Smooth muscle cell (in vitro differentiated cells): Measurements from ENCODE around the gene SKAP1. TPM values are rescaled to one million over a fixed set of nuclear protein-coding genes. Genes with fewer than 3 reads are reported as not detected.

Experiments used
- DNase-seq: peaks from one replicate; lab custom pipeline; 2025; ENCODE audit not compliant: unreplicated experiment; lab: John Stamatoyannopoulos, UW
- H2AFZ ChIP-seq: fragments of 200-600 bp; sonication (generic); 2 replicates; pipeline ENCODE4 v1.6.0; 2016; ENCODE audit warnings: antibody characterized with exemption, low read depth, mild to moderate bottlenecking
- H3F3A ChIP-seq: fragments of 200-600 bp; sonication (generic); 2 replicates; pipeline ENCODE4 v1.6.0; 2017; ENCODE audit warnings: antibody characterized with exemption, low read depth
- H3K27ac ChIP-seq: fragments of 200-600 bp; sonication (generic); 2 replicates; pipeline ENCODE4 v1.5.1; 2016; ENCODE audit warnings: low read depth, mild to moderate bottlenecking
- H3K27me3 ChIP-seq: fragments of 200-600 bp; sonication (generic); 2 replicates; pipeline ENCODE4 v1.6.1; 2016; ENCODE audit warnings: low read depth, mild to moderate bottlenecking
- H3K36me3 ChIP-seq: fragments of 200-600 bp; sonication (generic); 2 replicates; pipeline ENCODE4 v1.5.1; 2016; ENCODE audit warnings: low read depth
- H3K4me1 ChIP-seq: fragments of 200-600 bp; sonication (generic); 2 replicates; pipeline ENCODE4 v1.5.1; 2016; ENCODE audit warnings: low read depth
- H3K4me2 ChIP-seq: fragments of 200-600 bp; sonication (generic); 2 replicates; pipeline ENCODE4 v1.6.0; 2016; ENCODE audit warnings: mild to moderate bottlenecking
- H3K4me3 ChIP-seq: fragments of 200-600 bp; sonication (generic); 2 replicates; pipeline ENCODE4 v1.5.1; 2016; ENCODE audit warnings: mild to moderate bottlenecking
- H3K79me2 ChIP-seq: fragments of 200-600 bp; sonication (generic); 2 replicates; pipeline ENCODE4 v1.6.0; 2016; ENCODE audit warnings: low read depth, mild to moderate bottlenecking
- H3K9ac ChIP-seq: fragments of 200-600 bp; sonication (generic); 2 replicates; pipeline ENCODE4 v1.6.0; 2016; ENCODE audit warnings: low read depth
- H3K9me3 ChIP-seq: fragments of 200-600 bp; sonication (generic); replicated peaks from 2 replicates; pipeline ENCODE4 v1.5.1; 2016; ENCODE audit warnings: low read depth
- H4K20me1 ChIP-seq: fragments of 200-600 bp; sonication (generic); 2 replicates; pipeline ENCODE4 v1.6.0; 2016; ENCODE audit warnings: low read depth
- WGBS: methylation state at CpG from one replicate; pipeline ENCODE4 v1.1.7; 2016; ENCODE audit warnings: low lambda C conversion rate; 5-methylcytosine and 5-hydroxymethylcytosine counted together
- polyA plus RNA-seq: library from polyadenylated mRNA; unstranded; fragments of >200 nt; fragmentation: Nextera tagmentation; extraction: Ambion mirVana; gene quantifications from 2 replicates; pipeline ENCODE4 v1.2.1, GENCODE V29; 2016
- total RNA-seq: library from RNA; depleted of rRNA; stranded (reverse); fragments of >200 nt; gene quantifications from 2 replicates; pipeline ENCODE4 v1.2.3, GENCODE V29; 2014
- TF ChIP-seq, protein P1 (sequence below): fragments of 200-600 bp; sonication (generic); IDR thresholded peaks from 2 replicates; pipeline ENCODE4 v1.5.1; 2017; ENCODE audit warnings: borderline replicate concordance, mild to moderate bottlenecking, antibody characterized with exemption; ENCODE audit not compliant: insufficient read depth, poor library complexity, severe bottlenecking

SKAP1 gene
- total and polyA plus RNA-seq, 2 experiments from 2014 or later, result not detected

DNA sequence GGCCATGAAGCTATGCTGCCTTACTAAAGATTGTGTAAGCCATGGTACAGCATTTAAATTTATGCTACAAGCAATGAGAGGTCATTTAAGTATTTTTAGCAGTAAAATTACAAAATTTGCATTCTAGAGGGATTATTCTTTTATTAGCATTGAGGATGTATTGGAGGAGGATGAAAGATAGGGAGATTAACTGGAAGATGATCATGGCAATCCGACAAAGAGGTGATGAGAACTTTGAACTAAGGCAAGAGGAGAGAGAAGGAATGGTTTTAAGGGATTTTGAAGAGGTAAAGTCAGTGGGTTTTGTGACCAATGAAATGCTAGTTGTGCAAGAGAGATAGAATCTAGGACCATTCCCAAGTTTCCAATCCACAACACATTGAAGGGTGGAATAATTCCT, 192.6 kb downstream of the SKAP1 start:
- no peaks in the 10 kb centered on the region for H4K20me1 ChIP-seq
- TF ChIP-seq, protein P1, sequence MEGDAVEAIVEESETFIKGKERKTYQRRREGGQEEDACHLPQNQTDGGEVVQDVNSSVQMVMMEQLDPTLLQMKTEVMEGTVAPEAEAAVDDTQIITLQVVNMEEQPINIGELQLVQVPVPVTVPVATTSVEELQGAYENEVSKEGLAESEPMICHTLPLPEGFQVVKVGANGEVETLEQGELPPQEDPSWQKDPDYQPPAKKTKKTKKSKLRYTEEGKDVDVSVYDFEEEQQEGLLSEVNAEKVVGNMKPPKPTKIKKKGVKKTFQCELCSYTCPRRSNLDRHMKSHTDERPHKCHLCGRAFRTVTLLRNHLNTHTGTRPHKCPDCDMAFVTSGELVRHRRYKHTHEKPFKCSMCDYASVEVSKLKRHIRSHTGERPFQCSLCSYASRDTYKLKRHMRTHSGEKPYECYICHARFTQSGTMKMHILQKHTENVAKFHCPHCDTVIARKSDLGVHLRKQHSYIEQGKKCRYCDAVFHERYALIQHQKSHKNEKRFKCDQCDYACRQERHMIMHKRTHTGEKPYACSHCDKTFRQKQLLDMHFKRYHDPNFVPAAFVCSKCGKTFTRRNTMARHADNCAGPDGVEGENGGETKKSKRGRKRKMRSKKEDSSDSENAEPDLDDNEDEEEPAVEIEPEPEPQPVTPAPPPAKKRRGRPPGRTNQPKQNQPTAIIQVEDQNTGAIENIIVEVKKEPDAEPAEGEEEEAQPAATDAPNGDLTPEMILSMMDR, result no peak
- no peaks in the 10 kb centered on the region for H3K36me3 ChIP-seq
- H3K4me2 ChIP-seq, result no peak overlapping the region
- no peak overlapping the region for H3K27ac ChIP-seq
- no peak overlapping the region for H3K9ac ChIP-seq
- no peak overlapping the region for H2AFZ ChIP-seq
- no peaks in the 10 kb centered on the region for H3K79me2 ChIP-seq
- H3F3A ChIP-seq, result no peaks in the 10 kb centered on the region
- 89% methylated on average over 1 of the region's 1 CpG for WGBS
- H3K9me3 ChIP-seq, result no peaks in the 10 kb centered on the region
- H3K27me3 ChIP-seq, result peaks cover 4% of the 10 kb centered on the region
- H3K4me3 ChIP-seq, result no peak overlapping the region
- DNase-seq, result no peak
- H3K4me1 ChIP-seq, result peaks cover 3% of the 10 kb centered on the region

DNA sequence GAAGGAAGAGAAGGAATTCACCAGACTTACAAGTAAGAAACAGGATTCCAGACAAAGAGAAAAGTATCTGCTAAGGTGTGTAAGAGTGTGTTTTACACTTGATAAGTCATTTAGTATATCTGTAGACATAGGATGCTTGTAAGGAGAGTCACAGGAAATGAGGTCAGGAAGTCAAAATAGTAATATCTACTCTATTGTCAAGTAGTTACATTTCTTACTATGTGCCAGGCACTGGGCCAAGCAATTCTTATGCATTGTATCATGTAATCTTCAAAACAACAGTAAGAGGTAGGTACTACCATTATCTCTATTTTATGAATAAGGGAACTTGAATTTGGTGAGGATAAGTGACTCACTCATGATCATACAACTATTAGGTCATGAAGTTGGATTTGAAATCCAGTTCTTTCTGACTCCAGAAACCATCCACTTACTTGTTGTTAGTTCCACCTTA, 193.3 kb downstream of the SKAP1 start:
- Histone ChIP-seq H3K4me1 (no peaks in the 10 kb centered on the region), H3K36me3 (no peaks in the 10 kb centered on the region), H3K9ac (no peak overlapping the region), H3K9me3 (no peaks in the 10 kb centered on the region), H4K20me1 (no peaks in the 10 kb centered on the region), H3K4me3 (no peak overlapping the region), H3K4me2 (no peak overlapping the region), H3K27me3 (peaks cover 10% of the 10 kb centered on the region), H3F3A (no peaks in the 10 kb centered on the region), H2AFZ (no peak overlapping the region), H3K79me2 (no peaks in the 10 kb centered on the region), H3K27ac (no peak overlapping the region)
- no peak for DNase-seq
- TF ChIP-seq, protein P1, result no peak

DNA sequence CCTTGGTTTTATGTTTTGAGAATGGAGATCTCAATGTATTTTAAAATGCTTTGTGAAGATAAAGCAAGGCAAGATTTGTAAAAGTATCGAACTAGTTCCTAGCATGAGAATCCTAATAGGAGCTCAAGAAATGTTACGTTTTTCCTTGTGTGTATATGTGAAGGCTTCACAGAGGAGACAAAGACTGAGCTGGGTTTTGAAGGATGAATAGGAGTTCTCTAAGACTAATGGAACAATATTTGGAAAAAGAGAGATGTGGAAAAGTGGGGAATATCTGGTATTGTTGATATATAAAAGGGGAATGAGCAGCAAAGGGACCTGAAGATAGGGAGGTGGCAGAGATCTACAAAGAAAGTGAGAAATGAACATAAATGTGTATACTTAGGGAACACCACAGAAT, 195.1 kb downstream of the SKAP1 start:
- Histone ChIP-seq H3K27ac (no peak overlapping the region), H3K36me3 (no peaks in the 10 kb centered on the region), H3K4me1 (no peaks in the 10 kb centered on the region), H3F3A (no peaks in the 10 kb centered on the region), H3K79me2 (no peaks in the 10 kb centered on the region), H3K4me3 (no peak overlapping the region), H3K9me3 (no peaks in the 10 kb centered on the region), H4K20me1 (no peaks in the 10 kb centered on the region), H3K4me2 (no peak overlapping the region), H3K9ac (no peak overlapping the region), H2AFZ (no peak overlapping the region), H3K27me3 (peaks cover 24% of the 10 kb centered on the region)
- DNase-seq, result no peak
- TF ChIP-seq, protein P1, result no peak
- 91% methylated on average over 2 of the region's 2 CpGs for WGBS
